ENCODE data around the gene RBL1.
A peak's percentile ranks its signal among the peaks of the same experiment; 100 is the strongest.
"Not testable (repeated sequence)": the region's sequence is repeated elsewhere in the genome, so short reads cannot be mapped to it uniquely, and the experiment has no call there.

Gene RBL1

GRCh38 chr20:37071481-37071911, 24.3 kb downstream of the RBL1 start:
- no peak for TF ChIP-seq CTCF (IDR thresholded peaks at IDR 0.05; ENCODE audit: low read depth, low read length, missing control alignments)
- H3K27ac ChIP-seq: no peak overlapping the region
- H3K36me3 ChIP-seq (replicated peaks): no peaks in the 10 kb centered on the region
- in situ Hi-C loops (cut with HindIII; ENCODE audit: low pct_ligation_motif_present, low sequenced_read_pairs): no loop called here
- H3K4me3 ChIP-seq (ENCODE audit: low read depth, low read length): no peak overlapping the region
- peak; percentile 45 for DNase-seq
- H3K27me3 ChIP-seq (replicated peaks): no peaks in the 10 kb centered on the region

- H3K36me3 ChIP-seq (replicated peaks); DNase-seq; H3K4me3 ChIP-seq (ENCODE audit: low read depth, low read length); H3K27ac ChIP-seq; H3K27me3 ChIP-seq (replicated peaks); in situ Hi-C loops (cut with HindIII; ENCODE audit: low pct_ligation_motif_present, low sequenced_read_pairs): not testable (repeated sequence)
These were observed 26.2 kb downstream of the RBL1 start for GRCh38 chr20:37069563-37069962.

GRCh38 chr20:37066168-37066567, 29.6 kb downstream of the RBL1 start:
- in situ Hi-C loops (cut with HindIII; ENCODE audit: low pct_ligation_motif_present, low sequenced_read_pairs): no loop called here
- Histone ChIP-seq H3K27ac (no peak overlapping the region), H3K4me3 (ENCODE audit: low read depth, low read length) (no peak overlapping the region), H3K27me3 (replicated peaks) (no peaks in the 10 kb centered on the region), H3K36me3 (replicated peaks) (no peaks in the 10 kb centered on the region)
- TF ChIP-seq CTCF (IDR thresholded peaks at IDR 0.05; ENCODE audit: low read depth, low read length, missing control alignments): no peak
- DNase-seq: no peak

GRCh38 chr20:37055276-37055675, 40.5 kb downstream of the RBL1 start:
- no peaks in the 10 kb centered on the region for H3K27me3 ChIP-seq (replicated peaks)
- H3K36me3 ChIP-seq (replicated peaks): no peaks in the 10 kb centered on the region
- no peak for TF ChIP-seq CTCF (IDR thresholded peaks at IDR 0.05; ENCODE audit: low read depth, low read length, missing control alignments)
- in situ Hi-C loops (cut with HindIII; ENCODE audit: low pct_ligation_motif_present, low sequenced_read_pairs): no loop called here
- H3K4me3 ChIP-seq (ENCODE audit: low read depth, low read length): no peak overlapping the region
- no peak overlapping the region for H3K27ac ChIP-seq
- DNase-seq: no peak

- Histone ChIP-seq H3K4me3 (ENCODE audit: low read depth, low read length) (no peak overlapping the region), H3K27ac (no peak overlapping the region), H3K36me3 (replicated peaks) (no peaks in the 10 kb centered on the region), H3K27me3 (replicated peaks) (no peaks in the 10 kb centered on the region)
- peak; percentile 31 for DNase-seq
- in situ Hi-C loops (cut with HindIII; ENCODE audit: low pct_ligation_motif_present, low sequenced_read_pairs): no loop called here
- TF ChIP-seq CTCF (IDR thresholded peaks at IDR 0.05; ENCODE audit: low read depth, low read length, missing control alignments): no peak
These were observed 42.4 kb downstream of the RBL1 start for GRCh38 chr20:37053230-37053950.

GRCh38 chr20:37042986-37043972, 52.5 kb downstream of the RBL1 start:
- no peak for TF ChIP-seq CTCF (IDR thresholded peaks at IDR 0.05; ENCODE audit: low read depth, low read length, missing control alignments)
- in situ Hi-C loops (cut with HindIII; ENCODE audit: low pct_ligation_motif_present, low sequenced_read_pairs): no loop called here
- Histone ChIP-seq H3K36me3 (replicated peaks) (no peaks in the 10 kb centered on the region), H3K27ac (no peak overlapping the region), H3K4me3 (ENCODE audit: low read depth, low read length) (no peak overlapping the region), H3K27me3 (replicated peaks) (no peaks in the 10 kb centered on the region)
- DNase-seq: no peak

- H3K36me3 ChIP-seq (replicated peaks); H3K4me3 ChIP-seq (ENCODE audit: low read depth, low read length); DNase-seq; H3K27me3 ChIP-seq (replicated peaks); H3K27ac ChIP-seq; in situ Hi-C loops (cut with HindIII; ENCODE audit: low pct_ligation_motif_present, low sequenced_read_pairs): not testable (repeated sequence)
These were observed 56.4 kb downstream of the RBL1 start for GRCh38 chr20:37039366-37039765.

Data from brain microvascular endothelial cell (primary cell).